Activated CD4-positive, alpha-beta T cell treated with anti-CD3 and anti-CD28 coated beads, Interleukin-2, amount 50 U/mL, for 24 hours (primary cell): Measurements from ENCODE around the gene CST7.
"Not testable (repeated sequence)": the region's sequence is repeated elsewhere in the genome, so short reads cannot be mapped to it uniquely, and the experiment has no call there.

Source experiments
- DNase-seq, 2 donors: peaks; one replicate each; pipeline ENCODE4 v3.0.0-alpha.2; 2020; ENCODE audit warnings: low read depth in 1 of 2, low spot score in 1 of 2

CST7 gene

GRCh38 chr20:24948939-24949679 is at the start of gene CST7:
TSS of gene CST7 (plus strand) at chr20:24949269. CDS start at chr20:24949506, 237 bp downstream.
- DNase-seq: peak; percentile 57 to 75

- no peak for DNase-seq
These were observed 42.3 kb upstream of the CST7 start for GRCh38 chr20:24906806-24907205.

GRCh38 chr20:24908642-24909041 is 40.4 kb upstream of the CST7 start:
- no peak for DNase-seq

GRCh38 chr20:24909086-24909780 is 39.8 kb upstream of the CST7 start:
- DNase-seq: no peak

- no peak for DNase-seq
These were observed 39.2 kb upstream of the CST7 start for GRCh38 chr20:24909861-24910260.

GRCh38 chr20:24910461-24910860 is 38.6 kb upstream of the CST7 start:
- DNase-seq: no peak

GRCh38 chr20:24911461-24911860 is 37.6 kb upstream of the CST7 start:
- no peak for DNase-seq

- DNase-seq: no peak
These were observed 36.5 kb upstream of the CST7 start for GRCh38 chr20:24912397-24913075.

GRCh38 chr20:24913076-24913628 is 35.9 kb upstream of the CST7 start:
- DNase-seq: no peak

- no peak for DNase-seq
These were observed 34.5 kb upstream of the CST7 start for GRCh38 chr20:24914388-24915241.

- DNase-seq: no peak
These were observed 33.6 kb upstream of the CST7 start for GRCh38 chr20:24915440-24915839.

GRCh38 chr20:24915892-24916291 is 33.2 kb upstream of the CST7 start:
- DNase-seq: no peak

GRCh38 chr20:24916412-24916811 is 32.7 kb upstream of the CST7 start:
- DNase-seq: no peak

GRCh38 chr20:24917056-24917455 is 32.0 kb upstream of the CST7 start:
- no peak for DNase-seq

GRCh38 chr20:24917797-24918578 is 31.1 kb upstream of the CST7 start:
- DNase-seq: no peak

- DNase-seq: no peak
These were observed 30.2 kb upstream of the CST7 start for GRCh38 chr20:24918579-24919566.

GRCh38 chr20:24919665-24920064 is 29.4 kb upstream of the CST7 start:
- DNase-seq: not testable (repeated sequence)

- DNase-seq: not testable (repeated sequence)
These were observed 28.4 kb upstream of the CST7 start for GRCh38 chr20:24920706-24921105.

GRCh38 chr20:24929259-24929658 is 19.8 kb upstream of the CST7 start:
- DNase-seq: not testable (repeated sequence)
